Measurements from ENCODE around the gene C16orf46. TPM values are rescaled to one million over a fixed set of nuclear protein-coding genes. Genes with fewer than 3 reads are reported as not detected.

The C16orf46 gene
- total and polyA plus RNA-seq, 2 of the 13 experiments (the other 11 are each of a cell fraction or from before 2014, with no cell fraction given) = 0.38 to 0.55 TPM

GRCh38 chr16:81036751-81037350, 40.2 kb downstream of the C16orf46 start (continued):
- TF ChIP-seq ZNF333 (CRISPR knock-in tag; IDR thresholded peaks at IDR 0.05; ENCODE audit: borderline replicate concordance) (no peak), HNF1B (CRISPR knock-in tag; IDR thresholded peaks at IDR 0.05) (0 out of 2 replicates have a peak, but pooled peaks have one; percentile 13), ARNT2 (CRISPR knock-in tag; IDR thresholded peaks at IDR 0.05; ENCODE audit: low read depth) (0 out of 2 replicates have a peak, but pooled peaks have one; percentile 15), ZNF329 (CRISPR knock-in tag; IDR thresholded peaks at IDR 0.05; ENCODE audit: low read depth) (no peak), PTBP1 (IDR thresholded peaks at IDR 0.05; ENCODE audit: low read depth, low read length, poor library complexity, severe bottlenecking) (no peak)

DNA sequence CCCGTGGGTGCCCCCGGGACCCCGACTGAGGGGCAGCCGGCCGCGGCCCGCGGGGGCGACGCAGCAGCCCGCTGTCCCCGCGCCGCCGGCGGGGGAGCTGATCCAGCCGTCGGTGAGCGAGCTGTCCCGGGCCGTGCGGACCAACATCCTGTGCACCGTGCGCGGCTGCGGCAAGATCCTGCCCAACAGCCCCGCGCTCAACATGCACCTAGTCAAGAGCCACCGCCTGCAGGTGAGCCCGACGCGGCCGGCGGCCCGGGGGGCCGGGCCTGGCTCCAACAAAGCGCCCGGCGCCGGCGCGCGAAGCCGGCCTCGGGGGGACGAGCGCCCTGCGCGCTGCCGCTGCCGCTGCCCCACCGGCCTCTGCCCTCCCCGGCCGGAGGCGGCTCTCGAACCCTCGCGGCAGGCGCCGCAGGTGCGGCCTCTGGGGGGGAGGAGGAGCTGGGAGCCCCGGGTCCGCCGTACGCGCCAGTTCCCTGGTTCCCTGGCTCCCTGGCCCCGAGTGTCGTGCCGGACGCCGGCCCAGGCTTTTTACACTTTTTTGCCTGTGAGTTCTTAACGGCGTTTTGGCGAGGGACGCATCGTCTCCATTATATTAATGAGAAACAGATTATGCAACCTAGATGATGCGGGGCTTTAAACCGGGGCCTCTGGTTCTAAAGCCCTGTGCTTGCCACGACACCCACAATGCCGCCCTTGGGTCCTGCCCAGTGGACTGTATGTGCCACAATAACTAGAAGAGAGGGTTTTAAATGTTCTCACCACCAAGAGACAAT, 40.9 kb downstream of the C16orf46 start:
- Histone ChIP-seq H3K27me3 (ENCODE audit: control insufficient read depth in 1 of 2, insufficient read depth in 2 of 2, low read length in 2 of 2) (no peaks in the 10 kb centered on the region; a peak in 1 of 5 replicates), H3K27ac (ENCODE audit: extremely low read length, insufficient read depth, low read length) (peak overlapping the region; percentile 60), H4K20me1 (ENCODE audit: insufficient read depth, low read length) (peaks cover 2% of the 10 kb centered on the region; the same call in 1 of the 2 replicates), H3K4me3 (replicated peaks in 1 of 3; ENCODE audit: insufficient read depth in 1 of 3, low read depth in 2 of 3, low read length in 3 of 3) (peak overlapping the region; percentile 87 to 93 (median 87)), H3K9ac (ENCODE audit: insufficient read depth, low read depth, low read length) (peak overlapping the region; percentile 87), H3K4me2 (ENCODE audit: low read depth, low read length) (peak overlapping the region; percentile 85), H3K9me3 (ENCODE audit: low read length) (no peaks in the 10 kb centered on the region; the same call in 1 of the 2 replicates), H3K4me1 (ENCODE audit: insufficient read depth, low read length) (peaks cover 22% of the 10 kb centered on the region), H2AFZ (ENCODE audit: low read length) (no peak overlapping the region), H3K79me2 (ENCODE audit: insufficient read depth, low read length) (peaks cover 35% of the 10 kb centered on the region), H3K36me3 (replicated peaks in 1 of 2; ENCODE audit: control insufficient read depth in 1 of 2, insufficient read depth in 2 of 2, low read length in 2 of 2) (peaks cover 2 to 11% of the 10 kb centered on the region in 2 experiments; a peak in 3 of 5 replicates)
- DNase-seq (ENCODE audit: low spot score) = peak; percentile 11
- ChIA-PET POLR2A (interaction anchor here (0.6 to 2.2 kb wide), 5 partner anchors 10 to 145 kb away, joined by 3 to 21 read pairs (median 4); partner anchors contain the start of gene C16orf46), CTCF (ENCODE audit: low intra/inter-chr PET ratio, low total read pairs) (interaction anchor here (1.3 to 3.7 kb wide), 7 partner anchors 30 to 702 kb away, joined by 5 to 26 read pairs (median 12); partner anchors contain the start of genes C16orf46, CENPN and CMC2)
- ATAC-seq = peak; percentile 48
- 0% methylated on average over 20 of the region's 80 CpGs for WGBS (ENCODE audit: low lambda C conversion rate)
- in situ Hi-C loops (cut with HindIII; ENCODE audit: extremely low pct_ligation_motif_present, low pct_unique_long_range_greater_than_20kb) (loop anchor here (25.0 kb wide), 1 partner anchor 701 kb away; no protein-coding TSS in a partner anchor), intact Hi-C loops (cut with micrococcal nuclease; ENCODE audit: unreplicated experiment) (loop anchor here (1.0 to 10.0 kb wide), 6 partner anchors 32 to 701 kb away; partner anchors contain the start of genes C16orf46 and GCSH)
- FAIRE-seq = no peak
- no TSS peak for BruUV-seq (replicated peaks)
- peak; percentile 47; the same call in 1 of the 2 replicates for TF ChIP-seq ZNF343 (CRISPR knock-in tag; IDR thresholded peaks at IDR 0.05)
- TF ChIP-seq, protein P1, sequence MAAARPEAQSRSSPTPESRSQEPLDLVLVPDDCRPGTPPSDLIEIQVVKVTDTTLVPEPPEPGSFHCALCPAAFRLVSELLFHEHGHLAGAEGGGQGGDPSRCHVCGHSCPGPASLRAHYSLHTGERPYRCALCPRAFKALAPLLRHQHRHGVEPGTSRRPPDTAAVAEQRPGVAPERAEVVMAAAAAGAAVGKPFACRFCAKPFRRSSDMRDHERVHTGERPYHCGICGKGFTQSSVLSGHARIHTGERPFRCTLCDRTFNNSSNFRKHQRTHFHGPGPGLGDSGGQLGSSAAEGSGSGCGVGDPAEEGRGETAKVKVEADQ (CRISPR knock-in tag; IDR thresholded peaks at IDR 0.05; ENCODE audit: borderline replicate concordance) = peak; percentile 46; the same call in 1 of the 2 replicates
- TF ChIP-seq, protein P2, sequence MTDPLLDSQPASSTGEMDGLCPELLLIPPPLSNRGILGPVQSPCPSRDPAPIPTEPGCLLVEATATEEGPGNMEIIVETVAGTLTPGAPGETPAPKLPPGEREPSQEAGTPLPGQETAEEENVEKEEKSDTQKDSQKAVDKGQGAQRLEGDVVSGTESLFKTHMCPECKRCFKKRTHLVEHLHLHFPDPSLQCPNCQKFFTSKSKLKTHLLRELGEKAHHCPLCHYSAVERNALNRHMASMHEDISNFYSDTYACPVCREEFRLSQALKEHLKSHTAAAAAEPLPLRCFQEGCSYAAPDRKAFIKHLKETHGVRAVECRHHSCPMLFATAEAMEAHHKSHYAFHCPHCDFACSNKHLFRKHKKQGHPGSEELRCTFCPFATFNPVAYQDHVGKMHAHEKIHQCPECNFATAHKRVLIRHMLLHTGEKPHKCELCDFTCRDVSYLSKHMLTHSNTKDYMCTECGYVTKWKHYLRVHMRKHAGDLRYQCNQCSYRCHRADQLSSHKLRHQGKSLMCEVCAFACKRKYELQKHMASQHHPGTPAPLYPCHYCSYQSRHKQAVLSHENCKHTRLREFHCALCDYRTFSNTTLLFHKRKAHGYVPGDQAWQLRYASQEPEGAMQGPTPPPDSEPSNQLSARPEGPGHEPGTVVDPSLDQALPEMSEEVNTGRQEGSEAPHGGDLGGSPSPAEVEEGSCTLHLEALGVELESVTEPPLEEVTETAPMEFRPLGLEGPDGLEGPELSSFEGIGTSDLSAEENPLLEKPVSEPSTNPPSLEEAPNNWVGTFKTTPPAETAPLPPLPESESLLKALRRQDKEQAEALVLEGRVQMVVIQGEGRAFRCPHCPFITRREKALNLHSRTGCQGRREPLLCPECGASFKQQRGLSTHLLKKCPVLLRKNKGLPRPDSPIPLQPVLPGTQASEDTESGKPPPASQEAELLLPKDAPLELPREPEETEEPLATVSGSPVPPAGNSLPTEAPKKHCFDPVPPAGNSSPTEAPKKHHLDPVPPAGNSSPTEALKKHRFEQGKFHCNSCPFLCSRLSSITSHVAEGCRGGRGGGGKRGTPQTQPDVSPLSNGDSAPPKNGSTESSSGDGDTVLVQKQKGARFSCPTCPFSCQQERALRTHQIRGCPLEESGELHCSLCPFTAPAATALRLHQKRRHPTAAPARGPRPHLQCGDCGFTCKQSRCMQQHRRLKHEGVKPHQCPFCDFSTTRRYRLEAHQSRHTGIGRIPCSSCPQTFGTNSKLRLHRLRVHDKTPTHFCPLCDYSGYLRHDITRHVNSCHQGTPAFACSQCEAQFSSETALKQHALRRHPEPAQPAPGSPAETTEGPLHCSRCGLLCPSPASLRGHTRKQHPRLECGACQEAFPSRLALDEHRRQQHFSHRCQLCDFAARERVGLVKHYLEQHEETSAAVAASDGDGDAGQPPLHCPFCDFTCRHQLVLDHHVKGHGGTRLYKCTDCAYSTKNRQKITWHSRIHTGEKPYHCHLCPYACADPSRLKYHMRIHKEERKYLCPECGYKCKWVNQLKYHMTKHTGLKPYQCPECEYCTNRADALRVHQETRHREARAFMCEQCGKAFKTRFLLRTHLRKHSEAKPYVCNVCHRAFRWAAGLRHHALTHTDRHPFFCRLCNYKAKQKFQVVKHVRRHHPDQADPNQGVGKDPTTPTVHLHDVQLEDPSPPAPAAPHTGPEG (CRISPR knock-in tag; IDR thresholded peaks at IDR 0.05) = 0 out of 2 replicates have a peak, but pooled peaks have one; percentile 47
- TF ChIP-seq IKZF4 (CRISPR knock-in tag; IDR thresholded peaks at IDR 0.05; ENCODE audit: borderline replicate concordance, low read depth, not compliant biosample characterization) = no peak

All from HepG2 (cell line).